ENCODE results near the gene TK1.

Gene TK1

DNA sequence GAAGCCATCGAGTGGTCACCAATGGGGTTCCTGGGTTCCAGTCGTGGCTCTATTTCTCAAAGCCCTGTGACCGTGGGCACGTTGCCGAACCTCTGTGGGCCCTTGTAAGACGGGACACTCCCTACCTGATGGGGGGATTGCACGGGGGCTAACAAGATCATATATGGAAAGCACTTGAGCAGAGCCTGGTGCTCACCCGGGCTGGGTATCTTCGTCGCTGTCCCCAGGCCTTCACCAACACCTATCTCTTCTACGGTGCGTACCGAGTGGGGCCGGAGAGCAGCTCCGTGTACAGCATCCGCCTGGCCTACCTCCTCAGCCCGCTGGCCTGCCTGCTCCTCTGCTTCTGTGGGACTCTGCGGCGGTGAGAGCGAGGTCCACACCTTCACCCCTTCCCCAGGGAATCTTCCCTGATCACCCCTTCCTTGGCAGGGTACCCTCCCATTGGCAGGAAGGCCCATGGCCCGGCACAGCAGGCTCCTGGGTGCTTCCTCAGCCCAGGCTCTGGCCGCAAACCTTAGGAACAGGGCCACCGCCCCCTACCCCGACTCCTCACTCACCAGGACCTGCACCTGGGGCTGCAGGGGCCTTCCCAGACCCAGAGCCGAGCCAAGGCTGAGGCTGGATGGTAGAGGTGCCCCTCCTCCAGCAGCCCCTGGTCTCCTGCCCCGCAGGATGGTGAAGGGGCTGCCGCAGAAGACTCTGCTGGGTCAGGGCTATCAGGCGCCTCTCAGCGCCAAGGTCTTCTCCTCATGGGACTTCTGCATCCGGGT, 53.5 kb downstream of the TK1 start:
- ChIA-PET CTCF (no interaction called here), POLR2A (interaction anchor here (2.3 kb wide), 1 partner anchor 11 kb away, joined by 6 read pairs; no protein-coding TSS in a partner anchor)
- TF ChIP-seq TARDBP (IDR thresholded peaks at IDR 0.05) (no peak), ZNF384 (IDR thresholded peaks at IDR 0.05) (no peak), SP1 (IDR thresholded peaks at IDR 0.05) (no peak), NFRKB (IDR thresholded peaks at IDR 0.05) (no peak), FOXM1 (IDR thresholded peaks at IDR 0.05; ENCODE audit: borderline replicate concordance) (no peak), CTBP1 (IDR thresholded peaks at IDR 0.05; ENCODE audit: borderline replicate concordance) (no peak), L3MBTL2 (conservative IDR thresholded peaks at IDR 0.05) (no peak), FOXA1 (IDR thresholded peaks at IDR 0.05) (no peak), BHLHE40 (IDR thresholded peaks at IDR 0.05; ENCODE audit: borderline replicate concordance) (no peak), SUZ12 (IDR thresholded peaks at IDR 0.05) (no peak), ARNT (IDR thresholded peaks at IDR 0.05) (no peak), ELF4 (IDR thresholded peaks at IDR 0.05) (no peak), LEF1 (IDR thresholded peaks at IDR 0.05; ENCODE audit: borderline replicate concordance) (no peak), HDGF (IDR thresholded peaks at IDR 0.05; ENCODE audit: borderline replicate concordance) (no peak), FOXK2 (IDR thresholded peaks at IDR 0.05) (no peak)
- TF ChIP-seq, protein P1, sequence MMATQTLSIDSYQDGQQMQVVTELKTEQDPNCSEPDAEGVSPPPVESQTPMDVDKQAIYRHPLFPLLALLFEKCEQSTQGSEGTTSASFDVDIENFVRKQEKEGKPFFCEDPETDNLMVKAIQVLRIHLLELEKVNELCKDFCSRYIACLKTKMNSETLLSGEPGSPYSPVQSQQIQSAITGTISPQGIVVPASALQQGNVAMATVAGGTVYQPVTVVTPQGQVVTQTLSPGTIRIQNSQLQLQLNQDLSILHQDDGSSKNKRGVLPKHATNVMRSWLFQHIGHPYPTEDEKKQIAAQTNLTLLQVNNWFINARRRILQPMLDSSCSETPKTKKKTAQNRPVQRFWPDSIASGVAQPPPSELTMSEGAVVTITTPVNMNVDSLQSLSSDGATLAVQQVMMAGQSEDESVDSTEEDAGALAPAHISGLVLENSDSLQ (IDR thresholded peaks at IDR 0.05) = no peak
- no peak for DNase-seq (ENCODE audit: extremely low spot score)

DNA sequence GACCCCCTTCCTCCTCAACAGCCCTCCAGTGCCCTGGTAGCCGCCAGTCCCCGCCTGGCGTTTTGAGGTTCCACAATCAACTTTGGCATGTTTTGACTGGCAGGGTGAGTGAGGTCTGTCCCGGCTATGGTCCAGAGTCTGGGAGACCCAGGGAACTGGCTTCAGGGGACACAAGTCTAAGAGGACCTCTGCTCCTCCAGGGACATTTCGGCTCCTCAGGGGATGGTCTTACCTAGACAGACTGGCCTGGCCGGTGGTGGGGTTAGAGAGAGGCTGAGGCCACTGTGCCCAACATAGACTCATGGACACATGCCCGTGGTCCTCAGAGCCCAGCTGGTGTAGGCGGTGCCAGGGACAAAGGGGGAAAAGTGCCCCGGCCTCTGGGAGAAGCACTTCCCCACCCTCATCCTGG, 54.1 kb downstream of the TK1 start:
- POLR2A ChIA-PET = no interaction called here
- TF ChIP-seq ARNT (IDR thresholded peaks at IDR 0.05) (no peak), FOXK2 (IDR thresholded peaks at IDR 0.05) (no peak), NFRKB (IDR thresholded peaks at IDR 0.05) (no peak)
- no peak for DNase-seq (ENCODE audit: extremely low spot score)
- CTCF ChIA-PET = no interaction called here

DNA sequence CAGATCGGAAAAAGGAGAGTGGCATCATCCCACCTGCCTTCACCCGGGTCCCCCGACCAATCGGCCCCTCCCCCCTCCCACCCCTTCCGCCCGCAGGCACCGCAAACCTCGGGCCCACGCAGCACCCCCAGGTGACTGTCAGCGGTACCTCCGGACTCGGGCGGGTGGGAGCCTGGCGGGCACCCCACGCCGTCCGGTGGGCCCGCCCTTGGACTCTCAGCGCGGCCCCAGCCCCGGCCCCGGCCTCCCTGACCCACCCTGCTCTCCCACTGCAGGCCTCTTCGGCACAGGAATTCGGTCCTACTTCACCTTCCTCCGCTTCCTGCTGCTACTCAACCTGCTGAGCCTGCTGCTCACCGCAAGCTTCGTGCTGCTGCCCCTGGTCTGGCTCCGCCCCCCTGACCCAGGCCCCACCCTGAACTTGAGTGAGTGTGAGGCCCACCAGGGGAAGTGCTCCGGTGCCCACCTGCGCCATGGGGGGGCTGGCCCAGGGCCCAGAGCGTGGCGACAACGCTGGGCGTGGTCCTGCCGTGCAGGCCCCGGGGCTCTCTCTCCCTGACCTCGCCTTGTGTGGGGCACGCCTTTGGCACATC, 54.7 kb downstream of the TK1 start:
- TF ChIP-seq ZNF384 (IDR thresholded peaks at IDR 0.05) (no peak), FOXM1 (IDR thresholded peaks at IDR 0.05; ENCODE audit: borderline replicate concordance) (no peak), FOXA1 (IDR thresholded peaks at IDR 0.05) (no peak), L3MBTL2 (conservative IDR thresholded peaks at IDR 0.05) (no peak), SP1 (IDR thresholded peaks at IDR 0.05) (no peak), TARDBP (IDR thresholded peaks at IDR 0.05) (no peak), BHLHE40 (IDR thresholded peaks at IDR 0.05; ENCODE audit: borderline replicate concordance) (no peak), ELF4 (IDR thresholded peaks at IDR 0.05) (no peak), NFRKB (IDR thresholded peaks at IDR 0.05) (no peak), LEF1 (IDR thresholded peaks at IDR 0.05; ENCODE audit: borderline replicate concordance) (no peak), FOXK2 (IDR thresholded peaks at IDR 0.05) (no peak), SUZ12 (IDR thresholded peaks at IDR 0.05) (no peak), HDGF (IDR thresholded peaks at IDR 0.05; ENCODE audit: borderline replicate concordance) (no peak), CTBP1 (IDR thresholded peaks at IDR 0.05; ENCODE audit: borderline replicate concordance) (no peak), ARNT (IDR thresholded peaks at IDR 0.05) (no peak)
- TF ChIP-seq, protein P1 (IDR thresholded peaks at IDR 0.05) = no peak
- CTCF ChIA-PET = no interaction called here
- no peak for DNase-seq (ENCODE audit: extremely low spot score)
- POLR2A ChIA-PET = no interaction called here

- POLR2A ChIA-PET = interaction anchor here (1.1 kb wide), 1 partner anchor 55 kb away, joined by 4 read pairs; no protein-coding TSS in a partner anchor
- DNase-seq (ENCODE audit: extremely low spot score) = no peak
- CTCF ChIA-PET = interaction anchor here (0.6 kb wide), 1 partner anchor 20 kb away, joined by 4 read pairs; no protein-coding TSS in a partner anchor
- TF ChIP-seq ARNT (IDR thresholded peaks at IDR 0.05) = no peak
- no peak for TF ChIP-seq FOXK2 (IDR thresholded peaks at IDR 0.05)
- TF ChIP-seq BHLHE40 (IDR thresholded peaks at IDR 0.05; ENCODE audit: borderline replicate concordance) = no peak
- no peak for TF ChIP-seq FOXM1 (IDR thresholded peaks at IDR 0.05; ENCODE audit: borderline replicate concordance)
- no peak for TF ChIP-seq CTBP1 (IDR thresholded peaks at IDR 0.05; ENCODE audit: borderline replicate concordance)
- TF ChIP-seq ZNF384 (IDR thresholded peaks at IDR 0.05) = no peak
Observed at GRCh38 chr17:78131172-78132083, 55.4 kb downstream of the TK1 start.

DNA sequence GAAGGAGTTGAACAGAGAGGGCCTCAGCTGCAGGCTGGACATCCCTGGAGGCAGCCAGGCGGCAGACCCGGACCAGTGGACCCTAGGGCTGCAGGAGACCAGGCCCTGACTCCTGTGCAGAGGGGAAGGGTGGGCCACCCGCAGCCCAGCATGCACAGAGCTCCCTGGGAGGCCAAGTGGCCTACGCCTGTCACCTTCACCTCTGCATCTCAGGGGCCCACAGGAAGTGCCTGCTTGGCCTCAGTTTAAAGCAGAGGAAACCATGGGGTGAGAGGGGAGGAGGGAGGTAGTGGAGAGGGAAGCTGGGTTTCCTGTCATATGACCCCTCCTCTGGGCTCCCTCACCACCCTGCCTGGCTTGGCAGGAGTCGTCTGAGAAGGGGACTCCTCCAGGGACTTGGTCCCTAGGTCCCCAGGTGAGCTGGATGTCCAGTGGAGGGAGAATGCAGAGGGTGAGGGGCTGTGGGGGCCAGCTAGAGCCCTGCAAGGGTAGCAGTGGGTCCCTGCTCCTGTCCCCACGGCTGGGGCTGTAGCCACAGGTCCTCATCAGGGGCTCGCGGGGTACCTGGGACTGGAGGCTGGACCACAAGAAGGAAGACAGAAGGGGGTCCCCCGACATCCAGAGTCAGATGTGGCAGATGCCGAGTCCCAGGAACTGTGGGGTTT, 56.3 kb downstream of the TK1 start, which contains the start of gene TMC8:
Gene TMC8, plus strand, starts transcription at position 335 of the 665 bp plus-strand sequence. CDS start 818 bp downstream, outside the sequence.
- TF ChIP-seq NFRKB (IDR thresholded peaks at IDR 0.05) = no peak
- POLR2A ChIA-PET = interaction anchor here (1.1 kb wide), 1 partner anchor 56 kb away, joined by 4 read pairs; no protein-coding TSS in a partner anchor
- no peak for DNase-seq (ENCODE audit: extremely low spot score)
- CTCF ChIA-PET = interaction anchor here (0.6 to 1.0 kb wide), 2 partner anchors 21 to 45 kb away, joined by 3 to 4 read pairs; no protein-coding TSS in a partner anchor

- CTCF ChIA-PET = interaction anchor here (1.0 kb wide), 1 partner anchor 45 kb away, joined by 3 read pairs; no protein-coding TSS in a partner anchor
- DNase-seq (ENCODE audit: extremely low spot score) = no peak
- TF ChIP-seq LEF1 (IDR thresholded peaks at IDR 0.05; ENCODE audit: borderline replicate concordance) (no peak), FOXK2 (IDR thresholded peaks at IDR 0.05) (no peak), FOXA1 (IDR thresholded peaks at IDR 0.05) (no peak), BHLHE40 (IDR thresholded peaks at IDR 0.05; ENCODE audit: borderline replicate concordance) (no peak)
- TF ChIP-seq, protein P1 (IDR thresholded peaks at IDR 0.05) = no peak
- POLR2A ChIA-PET = interaction anchor here (1.1 kb wide), 1 partner anchor 56 kb away, joined by 4 read pairs; no protein-coding TSS in a partner anchor
Observed at GRCh38 chr17:78130090-78130436, 56.8 kb downstream of the TK1 start.
